ENCODE results near the gene LRRC36.

LRRC36 gene, protein sequence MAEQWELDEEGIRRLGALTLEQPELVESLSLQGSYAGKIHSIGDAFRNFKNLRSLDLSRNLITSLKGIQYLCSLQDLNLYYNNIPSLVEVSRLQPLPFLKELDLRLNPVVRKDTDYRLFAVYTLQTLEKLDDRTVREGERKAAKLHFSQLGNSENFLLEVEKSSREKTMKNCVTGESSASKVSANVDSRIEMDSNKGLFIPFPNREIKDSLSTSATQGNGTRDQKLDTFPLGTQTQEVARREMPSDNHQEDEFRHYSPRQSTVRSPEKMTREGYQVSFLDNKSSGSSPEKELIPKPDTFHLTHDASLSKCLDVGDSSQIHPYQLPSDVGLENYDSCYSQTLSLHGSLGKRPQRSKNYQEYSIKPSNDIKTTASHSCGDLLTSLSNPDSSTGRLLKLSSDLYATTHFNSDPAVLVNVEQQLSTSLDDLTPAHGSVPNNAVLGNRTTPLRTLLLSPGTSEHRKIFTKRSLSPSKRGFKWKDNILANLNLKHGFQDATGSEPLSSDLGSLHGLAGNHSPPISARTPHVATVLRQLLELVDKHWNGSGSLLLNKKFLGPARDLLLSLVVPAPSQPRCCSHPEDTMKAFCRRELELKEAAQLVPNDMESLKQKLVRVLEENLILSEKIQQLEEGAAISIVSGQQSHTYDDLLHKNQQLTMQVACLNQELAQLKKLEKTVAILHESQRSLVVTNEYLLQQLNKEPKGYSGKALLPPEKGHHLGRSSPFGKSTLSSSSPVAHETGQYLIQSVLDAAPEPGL

DNA sequence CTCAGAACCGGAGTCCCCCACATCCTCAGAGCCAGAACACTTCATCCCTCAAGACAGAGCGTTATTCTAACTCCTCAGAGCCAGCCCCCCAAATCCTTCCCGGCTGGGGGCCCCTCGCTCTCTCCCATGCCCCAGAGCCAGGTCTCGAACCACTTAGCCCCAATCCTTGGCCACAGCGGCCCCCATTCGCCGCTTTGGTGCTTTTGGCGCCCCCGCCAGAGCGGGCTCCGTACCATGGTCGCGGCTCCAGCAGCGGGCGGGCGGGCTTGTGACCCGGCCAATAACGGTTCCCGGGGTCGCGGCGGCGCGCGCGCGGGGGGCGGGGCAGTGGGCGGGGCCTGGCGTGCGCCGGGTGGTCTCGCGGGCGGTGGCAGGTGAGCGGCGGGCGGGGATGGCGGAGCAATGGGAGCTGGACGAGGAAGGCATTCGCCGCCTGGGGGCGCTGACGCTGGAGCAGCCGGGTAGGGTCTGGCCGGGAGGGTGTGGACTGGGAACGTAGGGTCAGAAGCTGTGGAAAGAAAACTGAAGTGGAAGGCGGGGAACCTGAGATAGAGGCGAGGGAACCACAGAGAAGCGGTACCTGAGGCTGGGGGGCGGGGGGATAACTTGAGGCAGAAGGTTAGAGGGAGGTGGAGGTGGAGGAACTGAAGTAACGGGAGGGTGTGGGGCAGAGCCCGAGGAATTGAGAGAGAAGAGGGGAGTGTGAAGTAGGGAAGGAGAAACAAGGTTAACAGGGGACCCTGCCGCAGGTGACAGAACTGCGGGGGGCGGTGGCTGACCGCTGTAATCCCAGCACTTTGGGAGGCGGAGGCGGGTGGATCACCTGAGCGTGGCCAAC lies at the start of gene LRRC36, which contains the start of gene KCTD19:
Gene LRRC36 (plus strand): TSS at position 344 of the 838 bp plus-strand sequence. CDS start 48 bp downstream, at position 392.
Gene KCTD19 (minus strand): TSS at position 270 of the 838 bp plus-strand sequence. CDS start 34 bp downstream, at position 236.
- in situ Hi-C loops (cut with MboI; ENCODE audit: low sequenced_read_pairs), result no loop called here

DNA sequence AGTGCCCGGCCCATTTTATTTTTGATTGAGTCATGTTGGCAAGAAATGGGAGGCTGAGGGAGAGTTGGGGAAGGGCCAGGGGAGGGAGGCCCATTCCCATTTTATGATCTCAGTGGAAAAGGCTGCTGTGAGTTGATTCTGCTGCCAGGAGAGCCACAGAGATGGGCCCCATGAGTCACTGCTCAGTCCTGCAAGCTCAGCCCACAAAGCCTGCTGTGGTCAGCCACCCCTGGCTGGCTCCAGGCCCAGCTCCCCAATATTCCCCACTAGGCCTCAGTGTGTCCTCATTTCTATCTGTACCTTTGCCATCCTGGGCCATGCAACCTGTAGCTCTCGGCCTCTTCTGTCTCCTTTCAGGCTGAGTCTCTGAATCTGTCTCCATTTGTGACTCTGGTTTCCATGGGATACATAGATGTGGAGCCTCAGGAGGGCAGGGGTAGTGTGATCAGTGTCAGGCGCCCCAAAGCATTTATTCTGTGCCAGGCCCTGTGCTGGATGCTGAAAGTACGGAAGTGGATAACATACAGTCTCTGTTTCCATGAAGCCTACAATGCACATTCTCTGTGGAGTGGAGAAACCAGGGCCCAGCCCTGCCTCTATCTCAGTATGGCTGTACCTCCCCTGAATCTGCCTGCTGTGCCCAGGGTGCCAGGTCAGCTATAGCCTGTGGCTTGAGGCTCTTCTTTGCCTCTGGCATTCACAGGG lies 49.2 kb upstream of the LRRC36 start:
- in situ Hi-C loops (cut with MboI; ENCODE audit: low sequenced_read_pairs), result no loop called here

DNA sequence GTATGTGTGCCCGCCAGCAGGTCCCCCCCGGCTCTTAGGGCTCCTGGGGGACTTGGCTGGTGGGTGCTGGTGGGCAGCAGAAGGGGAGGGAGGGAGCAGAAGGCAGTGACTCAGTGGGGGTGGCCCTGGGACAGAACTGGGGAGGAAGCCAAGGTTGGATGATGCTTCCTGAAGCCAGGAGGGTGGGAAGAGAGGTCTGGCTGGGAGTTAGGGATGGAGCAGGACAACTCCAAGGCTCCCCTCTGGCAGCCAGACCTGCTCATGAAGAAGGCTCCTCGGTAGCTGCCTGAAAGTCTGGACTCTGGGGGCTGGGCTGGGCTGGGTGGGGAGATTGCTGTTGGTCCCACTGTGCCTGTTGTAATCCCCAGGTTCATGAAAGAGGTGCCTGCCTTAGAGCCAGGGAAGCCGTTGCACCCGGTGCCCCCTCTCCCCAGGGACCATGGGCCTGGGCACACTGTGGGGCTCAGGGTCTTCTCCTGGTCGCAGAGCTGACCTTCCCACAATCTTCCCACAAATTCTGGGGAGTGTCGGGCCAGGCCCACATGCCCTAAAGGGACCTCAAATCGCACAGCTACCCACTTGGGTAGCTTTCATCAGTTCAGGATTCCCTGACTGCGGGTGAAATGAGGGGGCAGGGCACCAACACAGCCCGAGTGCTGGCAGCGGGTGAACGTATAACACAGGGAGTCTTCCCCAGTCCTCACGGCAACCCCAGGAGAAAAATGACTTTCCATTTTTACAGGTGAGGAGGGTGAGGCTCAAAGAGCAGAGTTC lies 48.4 kb upstream of the LRRC36 start:
- in situ Hi-C loops (cut with MboI; ENCODE audit: low sequenced_read_pairs), result no loop called here

DNA sequence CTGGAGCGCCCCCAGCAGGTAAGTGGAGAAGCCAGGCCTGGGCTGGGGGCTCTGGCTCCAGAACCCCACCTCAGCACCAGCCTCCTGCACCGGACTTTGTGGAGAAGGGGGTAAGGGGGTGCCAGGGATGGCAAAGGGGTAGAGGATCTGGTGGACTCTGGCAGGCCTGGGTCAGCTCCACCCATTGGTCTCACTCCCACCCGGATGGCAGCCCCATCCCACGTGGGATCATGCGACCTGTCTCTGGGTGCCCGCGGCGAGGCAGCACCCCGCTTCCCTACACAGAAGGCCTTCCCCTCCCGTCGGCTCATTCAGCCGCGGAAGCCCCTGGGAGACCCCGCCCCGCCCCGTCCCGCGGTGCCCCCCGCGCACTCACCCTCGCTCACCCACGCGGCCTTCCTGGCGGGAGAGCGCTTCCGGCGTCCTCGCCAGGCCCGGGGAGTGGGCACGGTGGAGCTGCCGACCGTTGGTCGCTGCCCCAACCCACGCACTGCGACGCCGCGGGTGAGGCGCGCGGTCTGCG lies 47.8 kb upstream of the LRRC36 start:
- in situ Hi-C loops (cut with MboI; ENCODE audit: low sequenced_read_pairs), result no loop called here

DNA sequence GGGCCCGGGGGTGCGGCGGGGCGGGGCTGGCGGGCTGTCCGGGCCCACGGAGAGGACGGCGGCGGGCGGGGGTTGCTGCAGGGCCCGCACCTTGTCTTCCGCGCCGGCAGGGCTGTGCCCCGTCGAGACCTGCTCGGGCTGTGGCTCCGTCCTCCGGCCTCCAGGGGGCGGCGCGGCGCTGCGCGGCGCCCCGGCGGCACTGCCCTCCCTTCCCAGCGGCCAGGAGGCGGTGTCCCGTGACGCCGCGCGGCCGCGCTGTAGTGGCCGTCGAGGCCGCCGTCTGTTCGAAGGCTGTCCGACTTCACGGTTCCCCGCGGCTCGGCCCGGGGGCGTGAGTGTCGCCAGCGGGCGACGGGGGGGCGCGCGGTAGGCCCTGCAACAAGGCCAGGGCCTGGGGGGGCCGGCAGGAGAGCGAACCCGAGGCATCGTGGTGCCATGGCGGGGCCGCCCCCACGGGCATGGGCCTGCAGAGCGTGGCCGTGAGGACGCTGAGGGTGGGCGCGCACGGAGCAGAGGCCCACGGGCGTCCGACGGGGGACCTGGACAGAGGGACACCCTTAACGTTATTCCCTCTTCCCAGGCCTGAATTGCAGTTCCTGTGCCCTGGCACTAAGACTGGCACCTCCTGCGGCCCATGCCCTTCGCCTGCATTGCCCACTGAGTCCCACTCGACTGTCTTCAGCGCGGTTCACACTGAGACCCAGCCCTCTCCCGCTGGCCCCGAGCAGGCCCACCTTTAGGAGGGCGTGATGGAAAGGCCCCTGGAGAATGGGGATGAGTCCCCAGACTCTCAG lies 47.1 kb upstream of the LRRC36 start, which contains the start of gene PLEKHG4:
Gene PLEKHG4 (plus strand): TSS at position 237 of the 794 bp plus-strand sequence. CDS start 513 bp downstream, at position 750.
- in situ Hi-C loops (cut with MboI; ENCODE audit: low sequenced_read_pairs), result no loop called here

DNA sequence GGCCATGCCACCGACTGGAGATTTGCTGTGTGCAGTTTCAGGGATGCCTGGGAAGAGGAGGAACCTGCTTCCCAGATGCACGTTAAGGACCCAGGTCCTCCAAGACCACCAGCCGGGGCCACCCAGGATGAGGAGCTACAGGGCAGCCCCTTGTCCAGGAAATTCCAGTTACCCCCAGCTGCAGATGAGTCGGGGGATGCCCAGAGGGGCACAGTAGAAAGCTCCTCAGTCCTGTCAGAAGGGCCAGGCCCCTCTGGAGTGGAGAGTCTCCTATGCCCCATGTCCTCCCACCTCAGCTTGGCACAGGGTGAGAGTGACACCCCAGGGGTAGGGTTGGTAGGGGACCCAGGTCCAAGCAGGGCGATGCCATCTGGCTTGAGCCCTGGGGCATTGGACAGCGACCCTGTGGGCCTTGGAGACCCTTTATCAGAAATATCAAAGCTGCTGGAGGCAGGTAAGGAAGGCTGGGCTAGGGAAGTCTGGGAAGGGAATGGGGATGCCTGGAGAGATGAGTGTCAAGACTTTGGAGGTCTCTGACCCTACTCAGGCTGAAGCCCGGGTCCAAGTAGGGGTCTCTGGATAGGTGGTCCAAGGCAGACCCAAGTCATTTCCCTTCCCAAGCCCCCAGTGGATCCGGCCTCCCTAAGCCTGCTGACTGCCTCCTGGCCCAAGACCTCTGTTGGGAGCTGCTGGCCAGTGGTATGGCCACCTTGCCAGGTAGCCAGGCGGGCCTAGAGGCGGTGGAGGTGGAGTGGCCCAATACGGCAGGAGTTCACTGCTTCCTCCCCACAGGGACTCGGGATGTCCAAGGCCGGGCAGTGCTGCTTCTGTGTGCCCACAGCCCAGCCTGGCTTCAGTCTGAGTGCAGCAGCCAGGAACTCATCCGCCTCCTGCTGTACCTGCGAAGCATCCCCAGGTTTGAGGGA lies 46.3 kb upstream of the LRRC36 start:
- in situ Hi-C loops (cut with MboI; ENCODE audit: low sequenced_read_pairs), result no loop called here

DNA sequence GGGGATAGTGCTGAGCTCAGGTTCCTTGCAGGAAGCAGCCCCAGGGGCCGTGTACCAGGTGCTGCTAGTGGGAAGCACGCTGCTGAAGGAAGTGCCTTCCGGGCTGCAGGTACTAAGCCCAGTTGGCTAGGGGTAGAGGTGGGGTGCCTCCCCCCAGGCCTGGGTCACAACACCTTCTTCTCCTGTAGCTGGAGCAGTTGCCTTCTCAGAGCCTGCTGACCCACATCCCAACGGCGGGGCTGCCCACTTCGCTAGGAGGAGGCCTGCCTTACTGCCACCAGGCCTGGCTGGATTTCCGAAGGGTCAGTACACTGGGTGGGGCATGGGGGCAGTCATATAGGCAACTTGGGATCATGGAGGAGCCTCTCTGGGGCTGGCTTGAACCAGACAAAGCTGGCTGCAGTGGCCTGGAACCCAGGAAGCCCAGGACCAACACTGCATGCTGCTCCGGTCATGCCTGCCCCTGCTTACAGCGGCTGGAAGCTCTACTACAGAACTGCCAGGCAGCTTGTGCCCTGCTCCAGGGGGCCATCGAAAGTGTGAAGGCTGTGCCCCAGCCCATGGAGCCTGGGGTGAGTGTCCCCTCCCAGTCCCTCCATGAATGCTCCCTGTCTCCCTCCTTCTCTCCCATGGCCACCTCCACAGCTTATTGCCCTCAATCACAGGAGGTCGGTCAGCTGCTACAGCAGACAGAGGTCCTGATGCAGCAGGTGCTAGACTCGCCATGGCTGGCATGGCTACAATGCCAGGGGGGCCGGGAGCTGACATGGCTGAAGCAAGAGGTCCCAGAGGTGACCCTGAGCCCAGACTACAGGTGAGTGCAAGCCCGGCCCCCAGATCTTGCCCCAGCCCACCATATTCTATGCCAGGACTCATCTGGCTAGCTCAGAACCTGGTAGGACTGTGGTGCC lies 44.8 kb upstream of the LRRC36 start:
- in situ Hi-C loops (cut with MboI; ENCODE audit: low sequenced_read_pairs), result no loop called here

DNA sequence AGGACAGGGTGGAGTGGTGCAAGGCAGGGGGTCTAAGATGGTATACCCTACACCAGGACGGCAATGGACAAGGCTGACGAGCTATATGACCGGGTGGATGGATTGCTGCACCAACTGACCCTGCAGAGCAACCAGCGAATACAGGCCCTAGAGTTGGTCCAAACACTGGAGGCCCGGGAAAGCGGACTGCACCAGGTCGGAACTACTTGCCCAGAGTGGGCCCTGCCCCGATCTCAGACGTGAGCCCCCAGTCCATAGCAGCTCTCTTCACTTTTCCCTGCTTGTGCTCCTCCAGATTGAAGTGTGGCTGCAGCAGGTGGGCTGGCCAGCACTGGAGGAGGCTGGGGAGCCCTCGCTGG lies 44.2 kb upstream of the LRRC36 start:
- in situ Hi-C loops (cut with MboI; ENCODE audit: low sequenced_read_pairs), result no loop called here

DNA sequence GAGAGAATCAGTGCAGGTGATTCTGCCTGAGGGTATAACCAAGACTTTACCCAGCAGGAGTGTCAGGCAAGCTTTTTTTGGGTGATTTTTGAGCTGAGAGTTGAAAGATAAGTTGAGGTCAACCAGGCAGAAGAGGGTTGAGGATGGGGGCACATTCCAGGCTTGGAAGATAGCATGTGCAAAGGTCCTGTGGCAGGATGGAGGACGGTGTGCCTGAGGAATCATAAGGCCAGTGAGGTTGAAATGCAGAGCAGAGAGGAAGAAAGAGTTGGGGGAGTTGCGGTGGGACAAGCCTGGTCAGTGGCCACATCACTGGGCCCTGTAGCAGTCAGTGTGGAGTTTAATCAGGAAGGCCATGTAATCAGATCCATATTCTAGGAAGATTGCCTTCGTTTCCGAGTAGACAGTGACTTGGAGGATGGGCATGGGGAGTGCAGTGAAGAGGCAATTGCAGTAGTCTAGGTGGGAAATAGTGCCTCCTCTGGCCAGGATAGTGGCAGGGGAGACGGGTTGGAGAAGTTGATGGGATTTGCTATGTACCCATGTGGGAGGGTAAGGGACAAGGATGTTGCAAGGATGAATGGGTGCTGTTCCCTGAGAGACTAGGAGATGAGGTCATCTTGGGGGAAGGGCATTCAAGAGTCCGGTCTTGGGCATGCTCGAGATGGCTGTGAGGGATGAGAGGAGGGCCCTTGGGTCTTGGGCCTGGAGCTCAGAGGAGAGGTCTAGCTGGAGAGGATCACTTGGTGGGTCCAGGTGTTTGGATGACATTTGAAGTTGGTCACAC lies 43.4 kb upstream of the LRRC36 start:
- in situ Hi-C loops (cut with MboI; ENCODE audit: low sequenced_read_pairs), result no loop called here

DNA sequence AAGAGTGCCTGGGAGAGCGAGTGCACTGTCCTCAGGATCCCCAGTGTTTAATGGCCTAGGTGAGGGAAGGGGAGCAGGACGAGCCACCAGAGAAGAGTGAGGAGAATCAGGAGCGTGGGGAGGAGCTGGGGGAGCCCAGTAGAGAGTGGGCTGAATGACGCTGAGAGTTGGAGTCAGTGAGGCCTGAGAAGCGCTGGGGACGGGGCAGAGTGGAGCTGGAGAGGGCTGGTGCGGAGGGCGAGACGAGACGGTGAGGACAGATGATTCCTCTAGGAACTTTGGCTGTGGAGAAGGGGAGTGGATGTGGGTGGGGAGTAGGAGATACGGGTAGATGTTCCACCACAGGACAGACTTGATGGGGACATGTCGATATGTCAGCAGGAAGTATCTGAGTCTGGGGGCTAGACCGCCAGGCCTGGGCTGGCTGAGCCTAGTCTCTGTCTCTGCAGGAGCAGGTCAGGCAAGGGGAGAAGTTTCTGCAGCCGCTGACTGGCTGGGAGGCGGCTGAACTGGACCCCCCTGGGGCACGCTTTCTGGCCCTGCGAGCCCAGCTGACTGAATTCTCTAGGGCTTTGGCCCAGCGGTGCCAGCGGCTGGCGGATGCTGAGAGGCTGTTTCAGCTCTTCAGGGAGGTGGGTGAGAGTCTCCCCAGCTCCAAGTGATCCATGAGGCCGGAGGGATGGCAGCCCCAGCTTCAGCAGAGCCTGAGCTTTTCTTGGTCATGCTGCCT lies 42.6 kb upstream of the LRRC36 start:
- in situ Hi-C loops (cut with MboI; ENCODE audit: low sequenced_read_pairs), result no loop called here

DNA sequence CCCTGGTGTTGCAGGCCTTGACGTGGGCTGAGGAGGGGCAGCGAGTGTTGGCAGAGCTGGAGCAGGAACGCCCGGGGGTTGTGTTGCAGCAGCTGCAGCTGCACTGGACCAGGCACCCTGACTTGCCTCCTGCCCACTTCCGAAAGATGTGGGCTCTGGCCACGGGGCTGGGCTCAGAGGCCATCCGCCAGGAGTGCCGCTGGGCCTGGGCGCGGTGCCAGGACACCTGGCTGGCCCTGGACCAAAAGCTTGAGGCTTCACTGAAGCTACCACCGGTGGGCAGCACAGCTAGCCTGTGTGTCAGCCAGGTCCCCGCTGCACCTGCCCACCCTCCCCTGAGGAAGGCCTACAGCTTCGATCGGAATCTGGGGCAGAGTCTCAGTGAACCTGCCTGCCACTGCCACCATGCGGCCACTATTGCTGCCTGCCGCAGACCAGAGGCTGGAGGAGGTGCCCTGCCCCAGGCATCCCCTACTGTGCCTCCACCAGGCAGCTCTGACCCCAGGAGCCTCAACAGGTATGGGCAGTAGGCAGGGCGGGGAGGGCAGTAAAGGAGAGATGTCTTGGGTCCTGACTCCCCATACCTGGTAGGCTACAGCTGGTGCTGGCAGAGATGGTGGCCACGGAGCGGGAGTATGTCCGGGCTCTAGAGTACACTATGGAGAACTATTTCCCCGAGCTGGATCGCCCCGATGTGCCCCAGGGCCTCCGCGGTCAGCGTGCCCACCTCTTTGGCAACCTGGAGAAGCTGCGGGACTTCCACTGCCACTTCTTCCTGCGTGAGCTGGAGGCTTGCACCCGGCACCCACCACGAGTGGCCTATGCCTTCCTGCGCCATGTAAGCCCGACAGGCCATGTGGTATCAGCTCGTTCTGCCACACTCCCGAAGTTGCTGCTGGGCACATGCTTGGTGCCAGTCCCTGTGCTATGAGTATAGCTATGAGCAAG lies 41.6 kb upstream of the LRRC36 start:
- in situ Hi-C loops (cut with MboI; ENCODE audit: low sequenced_read_pairs), result no loop called here

DNA sequence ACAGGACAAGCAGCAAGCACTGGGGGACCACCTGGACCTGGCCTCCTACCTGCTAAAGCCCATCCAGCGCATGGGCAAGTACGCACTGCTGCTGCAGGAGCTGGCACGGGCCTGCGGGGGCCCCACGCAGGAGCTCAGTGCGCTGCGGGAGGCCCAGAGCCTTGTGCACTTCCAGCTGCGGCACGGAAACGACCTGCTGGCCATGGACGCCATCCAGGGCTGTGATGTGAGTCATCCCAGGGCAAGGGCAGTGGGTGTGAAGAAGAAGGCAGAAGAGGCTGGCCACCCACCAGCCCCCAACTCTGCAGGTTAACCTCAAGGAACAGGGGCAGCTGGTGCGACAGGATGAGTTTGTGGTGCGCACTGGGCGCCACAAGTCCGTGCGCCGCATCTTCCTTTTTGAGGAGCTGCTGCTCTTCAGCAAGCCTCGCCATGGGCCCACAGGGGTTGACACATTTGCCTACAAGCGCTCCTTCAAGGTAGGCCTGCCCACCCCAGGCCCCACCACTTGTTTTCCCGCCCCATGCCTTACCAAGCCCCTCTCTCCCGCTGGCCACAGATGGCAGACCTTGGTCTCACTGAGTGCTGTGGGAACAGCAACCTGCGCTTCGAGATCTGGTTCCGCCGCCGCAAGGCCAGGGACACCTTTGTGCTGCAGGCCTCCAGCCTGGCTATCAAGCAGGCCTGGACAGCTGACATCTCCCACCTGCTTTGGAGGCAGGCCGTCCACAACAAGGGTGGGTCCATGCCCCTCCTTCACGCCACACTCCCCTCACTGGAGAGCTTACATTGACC lies 40.0 kb upstream of the LRRC36 start:
- in situ Hi-C loops (cut with MboI; ENCODE audit: low sequenced_read_pairs), result no loop called here

DNA sequence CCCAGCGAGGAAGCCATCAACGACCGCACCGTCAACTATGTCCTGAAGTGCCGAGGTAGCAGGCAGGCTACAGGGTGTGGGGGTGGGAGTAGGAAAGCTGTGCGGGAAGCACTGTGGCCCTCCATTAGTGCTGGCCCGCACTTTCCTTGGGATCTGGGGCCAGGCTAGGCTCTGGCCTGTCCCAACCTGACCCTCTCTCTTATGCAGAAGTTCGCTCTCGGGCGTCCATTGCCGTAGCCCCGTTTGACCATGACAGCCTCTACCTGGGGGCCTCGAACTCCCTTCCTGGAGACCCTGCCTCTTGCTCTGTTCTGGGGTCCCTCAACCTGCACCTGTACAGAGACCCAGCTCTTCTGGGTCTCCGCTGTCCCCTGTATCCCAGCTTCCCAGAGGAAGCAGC lies 38.7 kb upstream of the LRRC36 start:
- in situ Hi-C loops (cut with MboI; ENCODE audit: low sequenced_read_pairs), result no loop called here
